ENCODE data around the gene GOLGA6L1.
"Not testable (repeated sequence)": the region's sequence is repeated elsewhere in the genome, so short reads cannot be mapped to it uniquely, and the experiment has no call there.

The GOLGA6L1 gene

DNA sequence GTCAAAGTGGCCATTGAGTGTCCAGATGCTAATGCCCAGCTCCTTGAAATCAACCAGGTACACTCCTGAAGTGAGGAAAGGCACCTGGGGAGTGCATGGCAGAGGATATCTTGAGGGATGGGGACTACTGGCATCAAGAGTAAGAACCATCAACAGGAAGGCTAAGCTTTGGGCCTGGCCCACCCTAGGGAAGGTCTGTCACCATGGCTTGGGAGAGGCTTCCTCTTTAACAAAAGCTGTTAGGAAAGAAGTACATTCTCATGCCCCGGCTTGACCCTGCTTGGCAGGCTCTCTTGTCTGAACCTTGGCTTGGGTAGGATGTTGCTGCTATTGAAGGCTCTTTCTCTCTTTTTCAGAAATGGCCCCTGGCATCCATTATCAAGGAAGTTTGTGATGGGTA lies 53.5 kb downstream of the GOLGA6L1 start:
- Histone ChIP-seq H3K4me1 (ENCODE audit: control insufficient read depth, insufficient read depth, low read length) (no peaks in the 10 kb centered on the region), H3K27me3 (ENCODE audit: control insufficient read depth, insufficient read depth, low read length, poor library complexity, severe bottlenecking) (no peaks in the 10 kb centered on the region), H3K36me3 (ENCODE audit: control insufficient read depth, insufficient read depth, low read length) (no peaks in the 10 kb centered on the region), H3K9me3 (ENCODE audit: control insufficient read depth, low read length) (no peaks in the 10 kb centered on the region), H3K27ac (ENCODE audit: insufficient read depth, low read depth, low read length, poor library complexity, severe bottlenecking) (no peak overlapping the region), H3K4me3 (ENCODE audit: insufficient read depth, low read depth, low read length) (no peak overlapping the region)
- WGBS, 2 experiments: 96 to 100% methylated on average over 1 of the region's 1 CpG

DNA sequence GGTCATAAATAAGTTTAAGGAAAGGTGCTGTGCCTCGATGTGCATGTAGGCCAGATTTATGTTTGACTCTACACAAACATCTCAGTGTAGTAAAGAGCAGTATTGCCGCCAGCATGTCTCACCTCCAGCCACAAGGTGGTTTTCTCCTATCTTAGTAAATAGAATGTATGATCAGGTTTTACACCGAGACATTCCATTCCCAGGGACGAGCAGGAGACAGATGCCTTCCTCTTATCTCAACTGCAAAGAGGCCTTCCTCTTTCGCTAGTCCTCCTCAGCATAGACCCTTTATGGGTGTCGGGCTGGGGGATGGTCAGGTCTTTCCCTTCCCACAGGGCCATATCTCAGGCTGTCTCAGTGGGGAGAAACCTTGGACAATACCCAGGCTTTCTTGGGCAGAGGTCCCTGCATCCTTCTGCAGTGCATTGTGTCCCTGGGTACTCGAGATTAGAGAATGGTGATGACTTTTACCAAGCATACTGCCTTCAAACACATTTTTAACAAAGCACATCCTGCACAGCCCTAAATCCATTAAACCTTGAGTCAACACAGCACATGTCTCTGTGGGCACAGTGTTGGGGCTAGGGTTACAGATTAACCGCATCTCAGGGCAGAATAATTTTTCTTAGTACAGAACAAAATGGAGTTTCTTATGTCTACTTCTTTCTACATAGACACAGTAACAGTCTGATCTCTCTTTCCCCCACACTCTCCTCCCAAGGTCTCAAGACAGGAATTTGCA lies 54.5 kb downstream of the GOLGA6L1 start:
- H3K36me3 ChIP-seq (ENCODE audit: control insufficient read depth, insufficient read depth, low read length); H3K27ac ChIP-seq (ENCODE audit: insufficient read depth, low read depth, low read length, poor library complexity, severe bottlenecking); H3K9me3 ChIP-seq (ENCODE audit: control insufficient read depth, low read length); H3K4me3 ChIP-seq (ENCODE audit: insufficient read depth, low read depth, low read length); H3K27me3 ChIP-seq (ENCODE audit: control insufficient read depth, insufficient read depth, low read length, poor library complexity, severe bottlenecking); H3K4me1 ChIP-seq (ENCODE audit: control insufficient read depth, insufficient read depth, low read length): not testable (repeated sequence)
- 88 to 90% methylated on average over 7 to 8 of the region's 8 CpGs for WGBS, 2 experiments

DNA sequence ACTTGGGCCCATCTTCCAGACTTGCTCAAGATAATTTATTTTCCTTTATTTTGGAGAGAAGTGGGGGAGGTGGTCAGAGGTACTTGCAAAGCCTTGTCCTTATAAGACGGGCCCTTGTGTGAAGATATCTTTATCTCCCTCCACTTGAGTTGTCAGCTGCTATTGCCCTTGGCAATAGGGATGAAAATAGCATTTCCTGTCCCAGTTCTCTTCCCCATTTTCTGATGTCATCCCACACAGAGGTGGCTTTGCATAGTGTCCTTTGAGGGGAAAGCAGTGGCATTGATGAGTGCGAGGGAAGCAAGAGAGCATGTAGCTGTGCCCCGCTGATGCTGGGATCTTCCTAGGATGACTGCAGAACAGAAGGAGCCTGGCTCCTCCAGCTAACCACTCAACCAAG lies 55.4 kb downstream of the GOLGA6L1 start:
- Histone ChIP-seq H3K4me1 (ENCODE audit: control insufficient read depth, insufficient read depth, low read length) (no peaks in the 10 kb centered on the region), H3K36me3 (ENCODE audit: control insufficient read depth, insufficient read depth, low read length) (no peaks in the 10 kb centered on the region), H3K9me3 (ENCODE audit: control insufficient read depth, low read length) (no peaks in the 10 kb centered on the region), H3K27ac (ENCODE audit: insufficient read depth, low read depth, low read length, poor library complexity, severe bottlenecking) (no peak overlapping the region), H3K4me3 (ENCODE audit: insufficient read depth, low read depth, low read length) (no peak overlapping the region), H3K27me3 (ENCODE audit: control insufficient read depth, insufficient read depth, low read length, poor library complexity, severe bottlenecking) (no peaks in the 10 kb centered on the region)
- WGBS, 2 experiments: 88 to 96% methylated on average over 3 of the region's 3 CpGs

DNA sequence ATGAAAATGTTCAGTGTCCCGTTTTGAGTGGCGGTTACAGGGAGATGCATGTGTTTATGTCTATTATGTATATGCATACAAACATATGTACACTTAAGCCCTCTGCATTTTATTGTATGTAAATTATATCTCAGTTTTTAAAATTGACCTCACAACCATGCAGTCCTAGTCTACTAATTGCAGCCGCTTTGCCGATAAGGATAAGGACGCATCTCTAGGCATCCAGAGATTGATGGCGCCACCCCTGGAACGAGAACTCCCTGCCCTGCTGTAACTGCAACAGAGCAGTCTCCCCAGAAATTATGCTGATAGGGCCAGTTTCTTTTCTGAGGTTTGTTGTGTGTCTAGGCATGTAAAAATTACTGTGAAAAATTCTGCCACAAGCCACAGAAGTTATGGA lies 56.9 kb downstream of the GOLGA6L1 start:
- Histone ChIP-seq H3K27me3 (ENCODE audit: control insufficient read depth, insufficient read depth, low read length, poor library complexity, severe bottlenecking) (no peaks in the 10 kb centered on the region), H3K4me1 (ENCODE audit: control insufficient read depth, insufficient read depth, low read length) (no peaks in the 10 kb centered on the region), H3K4me3 (ENCODE audit: insufficient read depth, low read depth, low read length) (no peak overlapping the region), H3K27ac (ENCODE audit: insufficient read depth, low read depth, low read length, poor library complexity, severe bottlenecking) (no peak overlapping the region), H3K9me3 (ENCODE audit: control insufficient read depth, low read length) (no peaks in the 10 kb centered on the region), H3K36me3 (ENCODE audit: control insufficient read depth, insufficient read depth, low read length) (no peaks in the 10 kb centered on the region)
- WGBS, 2 experiments: 93% methylated on average over 5 to 7 of the region's 7 CpGs
